ENCODE data around the gene NEDD4L.
A peak's percentile ranks its signal among the peaks of the same experiment; 100 is the strongest.
"Not testable (repeated sequence)": the region's sequence is repeated elsewhere in the genome, so short reads cannot be mapped to it uniquely, and the experiment has no call there.

The NEDD4L gene

GRCh38 chr18:58027341-58027740 is 16.7 kb upstream of the NEDD4L start:
- no peak for DNase-seq

GRCh38 chr18:58028109-58028784 is 15.8 kb upstream of the NEDD4L start:
- DNase-seq: no peak

GRCh38 chr18:58032233-58032632 is 11.8 kb upstream of the NEDD4L start:
- DNase-seq: no peak

GRCh38 chr18:58033216-58033615 is 10.8 kb upstream of the NEDD4L start:
- DNase-seq: no peak

- no peak for DNase-seq
Measured at GRCh38 chr18:58034370-58034769, 9.7 kb upstream of the NEDD4L start.

- no peak for DNase-seq
Measured at GRCh38 chr18:58037163-58037562, 6.9 kb upstream of the NEDD4L start.

- DNase-seq: no peak
Measured at GRCh38 chr18:58038063-58038462, 6.0 kb upstream of the NEDD4L start.

- no peak for DNase-seq
Measured at GRCh38 chr18:58041633-58042032, 2.4 kb upstream of the NEDD4L start.

- no peak for DNase-seq
Measured at GRCh38 chr18:58042826-58043490, 1.1 kb upstream of the NEDD4L start.

- DNase-seq: peak; percentile 43
Measured at GRCh38 chr18:58044370-58045241, 580 bp downstream of the NEDD4L start.

- DNase-seq: peak; percentile 62
Measured at GRCh38 chr18:58045242-58046092, 1.4 kb downstream of the NEDD4L start.

GRCh38 chr18:58046093-58046793 is 2.2 kb downstream of the NEDD4L start:
- no peak for DNase-seq

GRCh38 chr18:58046794-58047555 is 2.9 kb downstream of the NEDD4L start:
- no peak for DNase-seq

GRCh38 chr18:58047556-58047882 is 3.5 kb downstream of the NEDD4L start:
- no peak for DNase-seq

- DNase-seq: no peak
Measured at GRCh38 chr18:58048081-58048642, 4.1 kb downstream of the NEDD4L start.

- no peak for DNase-seq
Measured at GRCh38 chr18:58049000-58049688, 5.1 kb downstream of the NEDD4L start.

- DNase-seq: not testable (repeated sequence)
Measured at GRCh38 chr18:58050963-58051362, 6.9 kb downstream of the NEDD4L start.

- no peak for DNase-seq
Measured at GRCh38 chr18:58051765-58052460, 7.9 kb downstream of the NEDD4L start.

- DNase-seq: no peak
Measured at GRCh38 chr18:58052960-58053359, 8.9 kb downstream of the NEDD4L start.
